Neural progenitor cell (in vitro differentiated cells): ENCODE measurements around the gene ZNF319. TPM values are rescaled to one million over a fixed set of nuclear protein-coding genes. Genes with fewer than 3 reads are reported as not detected.
A peak's percentile ranks its signal among the peaks of the same experiment; 100 is the strongest.

Source experiments
- DNase-seq: peaks from one replicate; pipeline ENCODE4 v3.0.0-alpha.2; 2016; ENCODE audit warnings: low spot score
- H2AFZ ChIP-seq: fragments of 200-600 bp; sonication (generic); replicated peaks from 2 replicates; pipeline ENCODE4 v1.6.1; 2016; ENCODE audit warnings: antibody characterized with exemption
- H3F3A ChIP-seq: fragments of 200-600 bp; sonication (generic); 2 replicates; pipeline ENCODE4 v1.6.1; 2016; ENCODE audit warnings: antibody characterized with exemption, low read depth
- H3K27ac ChIP-seq: fragments of 200-600 bp; sonication (generic); 2 replicates; pipeline ENCODE4 v1.5.1; 2016; ENCODE audit warnings: mild to moderate bottlenecking
- H3K27me3 ChIP-seq: fragments of 200-600 bp; sonication (generic); 2 replicates; pipeline ENCODE4 v1.6.1; 2016; ENCODE audit warnings: mild to moderate bottlenecking, moderate library complexity
- H3K36me3 ChIP-seq: fragments of 200-600 bp; sonication (generic); 2 replicates; pipeline ENCODE4 v1.5.1; 2016
- H3K4me1 ChIP-seq: fragments of 200-600 bp; sonication (generic); 2 replicates; pipeline ENCODE4 v1.6.1; 2016; ENCODE audit warnings: mixed run types
- H3K4me2 ChIP-seq: fragments of 200-600 bp; sonication (generic); 2 replicates; pipeline ENCODE4 v1.6.1; 2016
- H3K4me3 ChIP-seq: fragments of 200-600 bp; sonication (generic); 2 replicates; pipeline ENCODE4 v1.5.1; 2016
- H3K79me2 ChIP-seq: fragments of 200-600 bp; sonication (generic); 2 replicates; pipeline ENCODE4 v1.6.1; 2016; ENCODE audit warnings: low read depth
- H3K9ac ChIP-seq: fragments of 200-600 bp; sonication (generic); 2 replicates; pipeline ENCODE4 v1.6.1; 2016
- H3K9me3 ChIP-seq: fragments of 200-600 bp; sonication (generic); 2 replicates; pipeline ENCODE4 v1.5.1; 2016; ENCODE audit warnings: low read depth
- H4K20me1 ChIP-seq: fragments of 200-600 bp; sonication (generic); 2 replicates; pipeline ENCODE4 v1.6.1; 2016; ENCODE audit warnings: low read depth
- H3K27ac Mint-ChIP-seq: 3 replicates; pipeline ENCODE4 v1.8.0; 2021; ENCODE audit warnings: mixed read lengths
- H3K27me3 Mint-ChIP-seq: 2 replicates; pipeline ENCODE4 v1.8.0; 2022; ENCODE audit warnings: low read depth, mild to moderate bottlenecking, inconsistent platforms, moderate library complexity, mixed read lengths; ENCODE audit not compliant: insufficient read depth
- H3K36me3 Mint-ChIP-seq: 3 replicates; pipeline ENCODE4 v1.8.0; 2021; ENCODE audit warnings: mixed read lengths
- H3K4me1 Mint-ChIP-seq: 3 replicates; pipeline ENCODE4 v1.8.0; 2021; ENCODE audit warnings: mixed read lengths
- H3K4me3 Mint-ChIP-seq: 3 replicates; pipeline ENCODE4 v1.8.0; 2021; ENCODE audit warnings: mild to moderate bottlenecking, moderate library complexity, mixed read lengths
- H3K9me3 Mint-ChIP-seq: 3 replicates; pipeline ENCODE4 v1.8.0; 2020; ENCODE audit warnings: mixed read lengths
- CTCF ChIP-seq: fragments of 200-600 bp; sonication (generic); IDR thresholded peaks from 2 replicates; pipeline ENCODE4 v1.5.1; 2017; ENCODE audit warnings: antibody characterized with exemption, mild to moderate bottlenecking
- EZH2 ChIP-seq: fragments of 200-600 bp; sonication (generic); IDR thresholded peaks from 2 replicates; pipeline ENCODE4 v1.6.1; 2017; ENCODE audit warnings: antibody characterized with exemption, mild to moderate bottlenecking, moderate library complexity
- EZH2phosphoT487 ChIP-seq: fragments of 200-600 bp; sonication (generic); IDR thresholded peaks from 2 replicates; pipeline ENCODE4 v1.6.1; 2017; ENCODE audit warnings: antibody characterized with exemption
- total RNA-seq: library from RNA; depleted of rRNA; stranded (reverse); fragments of >200 nt; gene quantifications from 2 replicates; pipeline ENCODE4 v1.2.3, GENCODE V29; 2015; ENCODE audit warnings: low replicate concordance

The ZNF319 gene
- total RNA-seq, 1 donor from 2014 or later, result 1.4 TPM

GRCh38 chr16:57999366-57999970, 1.0 kb downstream of the ZNF319 start:
- no peaks in the 10 kb centered on the region for H3K36me3 ChIP-seq
- H3K4me1 ChIP-seq, result peaks cover 8% of the 10 kb centered on the region
- Mint-ChIP-seq H3K36me3 (peaks cover 7% of the 10 kb centered on the region), H3K4me3 (peak overlapping the region; percentile 89), H3K4me1 (peaks cover 27% of the 10 kb centered on the region), H3K27ac (no peak overlapping the region), H3K9me3 (no peaks in the 10 kb centered on the region), H3K27me3 (peaks cover 5% of the 10 kb centered on the region)
- H3K4me2 ChIP-seq, result peak overlapping the region; percentile 90
- no peak overlapping the region for H2AFZ ChIP-seq
- no peaks in the 10 kb centered on the region for H3K79me2 ChIP-seq
- DNase-seq, result peak; percentile 36
- peak overlapping the region; percentile 89 for H3K9ac ChIP-seq
- H3K27me3 ChIP-seq, result no peaks in the 10 kb centered on the region
- TF ChIP-seq EZH2 (no peak), EZH2phosphoT487 (no peak), CTCF (no peak)
- H4K20me1 ChIP-seq, result peaks cover 26% of the 10 kb centered on the region
- peak overlapping the region; percentile 62 for H3K4me3 ChIP-seq
- H3K9me3 ChIP-seq, result no peaks in the 10 kb centered on the region
- H3K27ac ChIP-seq, result no peak overlapping the region
- peaks cover 28% of the 10 kb centered on the region for H3F3A ChIP-seq

- H3K36me3 Mint-ChIP-seq, result peaks cover 7% of the 10 kb centered on the region
- no peak overlapping the region for H3K9ac ChIP-seq
These were observed 1.5 kb downstream of the ZNF319 start for GRCh38 chr16:57998992-57999365.

GRCh38 chr16:57998486-57998885, 2.0 kb downstream of the ZNF319 start:
- DNase-seq, result no peak
- H3K27ac Mint-ChIP-seq, result no peak overlapping the region

More at GRCh38 chr16:57998992-57999365, 1.5 kb downstream of the ZNF319 start:
- Histone ChIP-seq H3K27ac (no peak overlapping the region), H2AFZ (no peak overlapping the region), H4K20me1 (peaks cover 26% of the 10 kb centered on the region), H3K4me3 (peak overlapping the region; percentile 62), H3K36me3 (no peaks in the 10 kb centered on the region), H3K9me3 (no peaks in the 10 kb centered on the region), H3F3A (peaks cover 23% of the 10 kb centered on the region), H3K4me1 (peaks cover 8% of the 10 kb centered on the region), H3K79me2 (no peaks in the 10 kb centered on the region), H3K4me2 (peak overlapping the region; percentile 90), H3K27me3 (no peaks in the 10 kb centered on the region)
- Mint-ChIP-seq H3K4me3 (peak overlapping the region; percentile 89), H3K4me1 (peaks cover 28% of the 10 kb centered on the region), H3K9me3 (no peaks in the 10 kb centered on the region), H3K27ac (no peak overlapping the region), H3K27me3 (peaks cover 5% of the 10 kb centered on the region)
- no peak for DNase-seq
- TF ChIP-seq EZH2phosphoT487 (no peak), CTCF (no peak), EZH2 (no peak)

More at GRCh38 chr16:57998486-57998885, 2.0 kb downstream of the ZNF319 start:
- Histone ChIP-seq H3K27me3 (no peaks in the 10 kb centered on the region), H3K4me1 (peaks cover 8% of the 10 kb centered on the region), H2AFZ (no peak overlapping the region), H3K9ac (no peak overlapping the region), H4K20me1 (peaks cover 26% of the 10 kb centered on the region), H3K4me3 (no peak overlapping the region), H3F3A (peaks cover 20% of the 10 kb centered on the region), H3K27ac (no peak overlapping the region), H3K36me3 (no peaks in the 10 kb centered on the region), H3K79me2 (no peaks in the 10 kb centered on the region), H3K4me2 (no peak overlapping the region), H3K9me3 (no peaks in the 10 kb centered on the region)
- peak overlapping the region; percentile 89 for H3K4me3 Mint-ChIP-seq
- H3K4me1 Mint-ChIP-seq, result peaks cover 28% of the 10 kb centered on the region
- TF ChIP-seq EZH2 (no peak), CTCF (no peak), EZH2phosphoT487 (no peak)
- peaks cover 7% of the 10 kb centered on the region for H3K36me3 Mint-ChIP-seq
- no peaks in the 10 kb centered on the region for H3K9me3 Mint-ChIP-seq
- H3K27me3 Mint-ChIP-seq, result peaks cover 5% of the 10 kb centered on the region
